Gastrocnemius medialis (tissue), 4 donors: ENCODE measurements around the gene UBL4A. TPM values are rescaled to one million over a fixed set of nuclear protein-coding genes. Genes with fewer than 3 reads are reported as not detected.

Source experiments
- ATAC-seq, 2 donors: fragments of 150-250 bp; one replicate each; pipeline ENCODE4 v1.9.1; 2016
- DNase-seq, 2 donors: peaks; one replicate each; pipeline ENCODE4 v3.0.0-alpha.2; 2019
- H3K27ac ChIP-seq, 4 donors: fragments of 200-600 bp; sonication (generic); 1 replicate in 1 of 4; 2 replicates in 3 of 4; pipeline ENCODE4 v1.5.1; 2016 to 2018; ENCODE audit warnings: mild to moderate bottlenecking in 2 of 4, moderate library complexity in 1 of 4
- H3K27me3 ChIP-seq, 3 donors: fragments of 200-600 bp; sonication (generic) in 2 of 3; 1 replicate in 1 of 3; 2 replicates in 2 of 3; pipeline versions ENCODE4 v1.5.1 to v1.6.0; 2016 to 2019; ENCODE audit warnings: mild to moderate bottlenecking in 1 of 3, moderate library complexity in 1 of 3
- H3K36me3 ChIP-seq, 2 donors: fragments of 200-600 bp; sonication (generic) in 1 of 2; one replicate each; pipeline ENCODE4 v1.5.1; 2017 to 2018
- H3K4me1 ChIP-seq, 2 donors: fragments of 200-600 bp; sonication (generic) in 1 of 2; one replicate each; pipeline ENCODE4 v1.5.1; 2016 to 2017; ENCODE audit warnings: mild to moderate bottlenecking in 2 of 2
- H3K4me3 ChIP-seq, 4 donors: fragments of 200-600 bp; sonication (generic) in 3 of 4; 1 replicate in 1 of 4; 2 replicates in 3 of 4; pipeline ENCODE4 v1.5.1; 2016 to 2019; ENCODE audit warnings: mild to moderate bottlenecking in 2 of 4
- H3K9me3 ChIP-seq, 3 donors: fragments of 200-600 bp; sonication (generic) in 2 of 3; 1 replicate in 1 of 3; 2 replicates in 2 of 3; pipeline ENCODE4 v1.5.1; 2016 to 2019
- POLR2A ChIP-seq, 2 donors: fragments of 450-650 bp; IDR thresholded peaks; one replicate each; pipeline ENCODE4 v1.6.1; 2017; ENCODE audit warnings: antibody characterized with exemption in 2 of 2, mild to moderate bottlenecking in 2 of 2, moderate library complexity in 2 of 2
- in situ Hi-C, 4 donors: fragments of 200-750 bp; cut with MboI; loops; one replicate each; pipeline versions ENCODE4 v1.15.0 to v1.8.0; 2017; ENCODE audit warnings: low sequenced_read_pairs in 4 of 4
- intact Hi-C: fragments of 100-400 bp; cut with DNase I; formaldehyde crosslinking; loops from one replicate; pipeline ENCODE4 v1.15.1; 2023; ENCODE audit warnings: low total_unique reads
- total RNA-seq, 4 donors: library from RNA; depleted of rRNA; stranded (reverse); fragments of >200 nt; gene quantifications; one replicate each; pipeline versions ENCODE4 v1.1.0 to v1.2.3, GENCODE V29; 2016
- TF ChIP-seq, protein P1 (sequence below), 5 experiments: fragments of 450-650 bp in 3 of 5; fragments of 200-600 bp in 2 of 5; sonication (generic) in 2 of 5; IDR thresholded peaks in 4 of 5; conservative IDR thresholded peaks in 1 of 5; 1 replicate in 4 of 5; 2 replicates in 1 of 5; pipeline ENCODE4 v1.5.1; 2016 to 2019; ENCODE audit warnings: antibody characterized with exemption in 5 of 5, mild to moderate bottlenecking in 3 of 5, moderate library complexity in 3 of 5

UBL4A gene
- total RNA-seq, 4 donors from 2014 or later, result 54.6 to 116 (median 79.8) TPM

DNA sequence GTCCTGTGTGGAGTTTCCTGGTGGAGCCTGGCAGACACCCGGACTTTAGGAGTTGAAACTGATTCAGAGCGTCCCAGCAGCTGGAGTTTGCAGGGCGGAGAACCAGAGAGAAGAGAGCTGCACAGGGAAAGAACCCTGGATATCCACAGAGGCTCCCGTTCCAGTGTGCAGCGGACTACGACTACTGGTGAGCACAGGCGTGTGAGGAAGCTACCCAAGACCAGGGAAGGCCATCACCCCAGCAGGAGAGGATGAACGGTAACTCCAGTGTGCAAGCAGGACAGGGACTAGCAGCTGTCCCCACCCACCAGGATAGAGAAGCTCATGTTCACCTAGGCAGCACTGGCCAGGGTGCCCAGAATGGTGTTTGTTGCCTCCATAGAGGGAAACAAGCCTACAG, 9.6 kb downstream of the UBL4A start:
- H3K27ac ChIP-seq, result no peak overlapping the region
- H3K36me3 ChIP-seq, result no peaks in the 10 kb centered on the region
- no peaks in the 10 kb centered on the region for H3K9me3 ChIP-seq
- in situ Hi-C loops (no loop called here), intact Hi-C loops (no loop called here)
- ATAC-seq (no peak), DNase-seq (no peak)
- H3K4me3 ChIP-seq, result no peak overlapping the region
- peaks cover 0 to 6% of the 10 kb centered on the region in 2 donors for H3K4me1 ChIP-seq
- H3K27me3 ChIP-seq, result no peaks in the 10 kb centered on the region
- no peak for TF ChIP-seq POLR2A (IDR thresholded peaks at IDR 0.05)
- TF ChIP-seq, protein P1, sequence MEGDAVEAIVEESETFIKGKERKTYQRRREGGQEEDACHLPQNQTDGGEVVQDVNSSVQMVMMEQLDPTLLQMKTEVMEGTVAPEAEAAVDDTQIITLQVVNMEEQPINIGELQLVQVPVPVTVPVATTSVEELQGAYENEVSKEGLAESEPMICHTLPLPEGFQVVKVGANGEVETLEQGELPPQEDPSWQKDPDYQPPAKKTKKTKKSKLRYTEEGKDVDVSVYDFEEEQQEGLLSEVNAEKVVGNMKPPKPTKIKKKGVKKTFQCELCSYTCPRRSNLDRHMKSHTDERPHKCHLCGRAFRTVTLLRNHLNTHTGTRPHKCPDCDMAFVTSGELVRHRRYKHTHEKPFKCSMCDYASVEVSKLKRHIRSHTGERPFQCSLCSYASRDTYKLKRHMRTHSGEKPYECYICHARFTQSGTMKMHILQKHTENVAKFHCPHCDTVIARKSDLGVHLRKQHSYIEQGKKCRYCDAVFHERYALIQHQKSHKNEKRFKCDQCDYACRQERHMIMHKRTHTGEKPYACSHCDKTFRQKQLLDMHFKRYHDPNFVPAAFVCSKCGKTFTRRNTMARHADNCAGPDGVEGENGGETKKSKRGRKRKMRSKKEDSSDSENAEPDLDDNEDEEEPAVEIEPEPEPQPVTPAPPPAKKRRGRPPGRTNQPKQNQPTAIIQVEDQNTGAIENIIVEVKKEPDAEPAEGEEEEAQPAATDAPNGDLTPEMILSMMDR (IDR thresholded peaks at IDR 0.05 in 4 of 5, conservative IDR thresholded peaks at IDR 0.05 in 1 of 5), result no peak

DNA sequence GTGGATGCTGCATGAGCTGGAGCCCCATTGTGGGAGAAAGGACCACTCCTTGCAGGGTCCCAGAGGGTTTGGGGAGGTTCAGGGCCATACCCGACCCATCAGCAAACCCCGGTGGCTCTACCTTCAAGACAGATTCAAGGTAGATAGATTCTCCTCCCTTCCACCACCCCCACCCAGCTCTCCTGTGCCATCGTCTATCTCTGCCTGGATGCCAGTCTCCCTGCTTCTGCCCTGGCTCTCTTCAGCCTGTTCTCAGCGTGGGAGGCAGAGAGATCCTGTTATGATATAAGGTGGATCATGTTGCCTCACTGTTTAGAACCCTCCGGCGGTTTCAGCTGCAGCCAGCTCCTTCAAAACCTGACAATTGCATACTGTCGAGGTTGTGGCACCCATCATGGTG, 12.7 kb downstream of the UBL4A start:
- H3K27ac ChIP-seq, result no peak overlapping the region
- DNase-seq, result no peak
- no peak for TF ChIP-seq POLR2A (IDR thresholded peaks at IDR 0.05)
- TF ChIP-seq, protein P1 (IDR thresholded peaks at IDR 0.05 in 4 of 5, conservative IDR thresholded peaks at IDR 0.05 in 1 of 5), result no peak
- ATAC-seq, result no peak
- no peaks in the 10 kb centered on the region for H3K27me3 ChIP-seq
- intact Hi-C loops (no loop called here), in situ Hi-C loops (no loop called here)
- H3K9me3 ChIP-seq, result no peaks in the 10 kb centered on the region
- H3K4me1 ChIP-seq, result peaks cover 0 to 6% of the 10 kb centered on the region in 2 donors
- H3K4me3 ChIP-seq, result no peak overlapping the region
- no peaks in the 10 kb centered on the region for H3K36me3 ChIP-seq

DNA sequence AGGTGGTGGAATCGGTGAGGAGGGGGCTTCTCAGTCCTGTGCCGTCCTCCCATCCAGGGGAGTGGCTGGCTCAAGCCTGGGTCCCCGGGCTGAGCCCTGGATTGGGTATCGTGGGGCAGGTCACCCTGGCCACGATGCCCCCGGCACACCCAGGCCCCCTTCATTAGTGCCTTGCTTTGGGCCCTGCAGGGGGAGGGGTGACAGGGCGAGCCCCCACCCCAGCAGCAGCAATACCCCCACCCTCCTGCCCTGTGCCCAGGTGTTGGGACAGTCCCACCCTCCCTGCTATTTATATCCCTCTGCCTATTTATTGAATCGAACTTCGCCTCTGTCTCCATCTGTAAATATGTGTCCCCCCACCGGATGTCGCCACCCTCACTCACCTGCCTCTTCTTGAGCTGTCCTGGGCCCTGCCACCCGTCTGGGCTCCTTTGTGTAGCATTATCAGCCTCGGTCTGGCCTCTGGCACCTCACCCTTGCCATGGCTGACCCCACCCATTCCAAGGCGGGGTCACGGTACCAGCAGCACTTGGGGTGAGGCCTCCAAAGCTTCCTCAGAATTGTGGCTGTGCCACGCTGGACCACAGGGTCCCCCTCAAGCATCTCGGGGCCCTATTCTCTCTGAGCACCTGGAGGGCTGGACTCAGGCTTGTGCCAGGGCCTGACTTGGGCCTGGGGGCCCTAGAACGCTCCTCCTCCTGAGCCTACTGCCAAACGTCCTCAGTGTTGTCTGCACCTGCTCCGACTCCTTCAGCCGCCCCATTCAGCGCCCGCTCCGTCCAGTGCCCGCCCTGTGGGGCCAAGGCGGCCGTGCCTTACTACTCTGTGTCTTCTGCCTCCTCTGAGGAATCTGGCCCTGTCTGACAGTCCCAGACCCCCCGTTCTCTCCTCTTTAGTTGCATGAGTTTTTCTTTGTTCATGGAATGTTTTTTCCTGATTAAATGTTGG, 13.5 kb downstream of the UBL4A start:
- DNase-seq (no peak), ATAC-seq (no peak)
- no peaks in the 10 kb centered on the region for H3K9me3 ChIP-seq
- H3K36me3 ChIP-seq, result no peaks in the 10 kb centered on the region
- in situ Hi-C loops, result no loop called here
- peaks cover 0 to under 1% of the 10 kb centered on the region in 2 donors for H3K4me1 ChIP-seq
- intact Hi-C loops, result no loop called here
- H3K27ac ChIP-seq, result no peak overlapping the region
- no peaks in the 10 kb centered on the region for H3K27me3 ChIP-seq
- H3K4me3 ChIP-seq, result no peak overlapping the region
- TF ChIP-seq POLR2A (IDR thresholded peaks at IDR 0.05), result no peak
- TF ChIP-seq, protein P1 (IDR thresholded peaks at IDR 0.05 in 4 of 5, conservative IDR thresholded peaks at IDR 0.05 in 1 of 5), result no peak

DNA sequence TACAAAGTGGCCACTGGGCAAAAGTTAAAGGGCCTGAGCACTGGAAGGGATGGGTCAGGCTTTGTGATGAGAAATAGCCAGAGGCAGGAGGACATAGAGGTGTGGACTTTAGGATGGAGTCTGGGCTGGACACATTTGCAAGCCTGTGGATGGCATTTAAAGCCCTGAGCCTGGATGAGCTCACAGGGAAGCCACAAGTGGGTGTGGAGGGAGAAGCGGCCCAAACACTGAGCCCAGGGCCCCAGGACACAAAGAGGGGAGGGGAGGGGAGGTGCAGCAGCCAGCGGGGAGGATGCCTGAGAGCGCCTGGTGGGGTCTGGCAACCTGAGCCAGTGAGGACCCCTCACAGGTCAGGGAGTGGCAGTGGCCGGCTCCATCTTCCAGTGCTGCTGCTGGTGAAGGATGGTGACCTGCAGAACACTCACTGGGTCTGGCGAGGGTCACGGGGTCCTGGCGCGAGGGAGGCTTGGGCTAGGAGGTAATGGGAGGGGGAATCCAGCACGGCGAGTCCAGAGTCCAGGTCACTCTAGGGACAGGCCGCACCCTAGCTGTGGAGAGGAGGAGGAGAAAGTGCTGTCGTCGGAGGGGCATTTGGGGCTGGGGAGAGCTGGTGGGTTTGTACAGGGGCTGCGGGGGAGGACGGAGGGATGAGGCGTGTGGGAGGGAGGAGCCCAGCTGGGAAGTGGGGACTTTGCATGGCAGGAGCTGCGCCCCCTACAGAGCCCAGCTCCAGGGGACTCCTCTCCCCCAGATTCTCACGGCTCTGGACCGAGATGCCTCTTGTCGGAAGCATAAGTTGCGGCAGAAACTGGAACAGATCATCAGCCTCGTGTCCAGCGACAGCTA, 14.4 kb downstream of the UBL4A start:
- TF ChIP-seq, protein P1 (IDR thresholded peaks at IDR 0.05 in 4 of 5, conservative IDR thresholded peaks at IDR 0.05 in 1 of 5), result no peak
- no peak for TF ChIP-seq POLR2A (IDR thresholded peaks at IDR 0.05)
- in situ Hi-C loops, result no loop called here
- ATAC-seq (no peak), DNase-seq (no peak)
- Histone ChIP-seq H3K27ac (no peak overlapping the region), H3K9me3 (no peaks in the 10 kb centered on the region), H3K27me3 (no peaks in the 10 kb centered on the region), H3K36me3 (no peaks in the 10 kb centered on the region), H3K4me3 (no peak overlapping the region), H3K4me1 (no peaks in the 10 kb centered on the region)
- intact Hi-C loops, result no loop called here
